Stimulated activated CD4-positive, alpha-beta T cell treated with anti-CD3 and anti-CD28 coated beads, Interleukin-12 subunit alpha, Interleukin-12 subunit beta, amount 100 ng/mL, for 4 hours (primary cell): ENCODE results near the gene ABCB11.
"Not testable (repeated sequence)": the region's sequence is repeated elsewhere in the genome, so short reads cannot be mapped to it uniquely, and the experiment has no call there.

Experiments used
- DNase-seq: peaks from one replicate; pipeline ENCODE4 v3.0.0-alpha.2; 2020

ABCB11 gene

GRCh38 chr2:168969865-168970264 is 61.3 kb downstream of the ABCB11 start:
- no peak for DNase-seq

GRCh38 chr2:168968342-168968741 is 62.8 kb downstream of the ABCB11 start:
- no peak for DNase-seq

- DNase-seq, result no peak
These were observed 66.8 kb downstream of the ABCB11 start for GRCh38 chr2:168964251-168964807.

- no peak for DNase-seq
These were observed 68.5 kb downstream of the ABCB11 start for GRCh38 chr2:168962636-168963035.

GRCh38 chr2:168961450-168962229 is 69.5 kb downstream of the ABCB11 start:
- DNase-seq, result no peak

- no peak for DNase-seq
These were observed 74.7 kb downstream of the ABCB11 start for GRCh38 chr2:168956392-168956791.

GRCh38 chr2:168955321-168955720 is 75.8 kb downstream of the ABCB11 start:
- no peak for DNase-seq

- no peak for DNase-seq
These were observed 76.9 kb downstream of the ABCB11 start for GRCh38 chr2:168954256-168954655.

GRCh38 chr2:168952424-168952823 is 78.7 kb downstream of the ABCB11 start:
- DNase-seq, result no peak

GRCh38 chr2:168951871-168952270 is 79.3 kb downstream of the ABCB11 start:
- DNase-seq, result no peak

GRCh38 chr2:168949324-168949723 is 81.8 kb downstream of the ABCB11 start:
- DNase-seq, result no peak

GRCh38 chr2:168948621-168949212 is 82.4 kb downstream of the ABCB11 start:
- no peak for DNase-seq

- DNase-seq, result no peak
These were observed 85.6 kb downstream of the ABCB11 start for GRCh38 chr2:168945508-168945907.

GRCh38 chr2:168944065-168944464 is 87.1 kb downstream of the ABCB11 start:
- no peak for DNase-seq

GRCh38 chr2:168941297-168941696 is 89.8 kb downstream of the ABCB11 start:
- no peak for DNase-seq

GRCh38 chr2:168939918-168940317 is 91.2 kb downstream of the ABCB11 start:
- no peak for DNase-seq

- no peak for DNase-seq
These were observed 92.1 kb downstream of the ABCB11 start for GRCh38 chr2:168939061-168939460.

GRCh38 chr2:168935810-168936581 is 95.1 kb downstream of the ABCB11 start:
- DNase-seq, result no peak

GRCh38 chr2:168934826-168935225 is 96.3 kb downstream of the ABCB11 start:
- DNase-seq, result no peak

- DNase-seq, result not testable (repeated sequence)
These were observed 99.0 kb downstream of the ABCB11 start for GRCh38 chr2:168932174-168932573.

GRCh38 chr2:168930242-168930641 is 100.9 kb downstream of the ABCB11 start:
- no peak for DNase-seq

GRCh38 chr2:168929031-168929430 is 102.1 kb downstream of the ABCB11 start:
- no peak for DNase-seq

GRCh38 chr2:168928113-168928831 is 102.9 kb downstream of the ABCB11 start:
- DNase-seq, result no peak
